H1 (cell line): Measurements from ENCODE around the gene ADAMTS17.
A peak's percentile ranks its signal among the peaks of the same experiment; 100 is the strongest.

Experiments
- HDAC6 ChIP-seq: IDR thresholded peaks from one replicate; pipeline ENCODE4 v1.7.1; 2012; ENCODE audit warnings: low read depth, mild to moderate bottlenecking, inconsistent platforms, low read length, moderate library complexity
- POLR2AphosphoS5 ChIP-seq: IDR thresholded peaks from 2 replicates; pipeline ENCODE4 v1.6.1; 2011; ENCODE audit warnings: low read depth, low read length
- RFX5 ChIP-seq: IDR thresholded peaks from 2 replicates; pipeline ENCODE4 v1.6.1; 2011; ENCODE audit warnings: low read depth, low read length, improper control_type of control experiment, borderline replicate concordance
- SIRT6 ChIP-seq: IDR thresholded peaks from one replicate; pipeline ENCODE4 v1.7.1; 2012; ENCODE audit warnings: low read length, inconsistent platforms
- SRF ChIP-seq: IDR thresholded peaks from 2 replicates; pipeline ENCODE4 v1.6.1; 2011; ENCODE audit warnings: mild to moderate bottlenecking, low read depth, low read length, moderate library complexity
- TF ChIP-seq, protein P1 (sequence below), 3 experiments: IDR thresholded peaks; 1 replicate in 2 of 3; 2 replicates in 1 of 3; pipeline versions ENCODE4 v1.5.1 to v1.6.1; 2011; ENCODE audit warnings: low read length in 3 of 3, mild to moderate bottlenecking in 3 of 3, inconsistent platforms in 2 of 3, low read depth in 1 of 3, moderate library complexity in 1 of 3; ENCODE audit not compliant: insufficient read depth in 1 of 3; ENCODE audit errors: control extremely low read depth in 1 of 3

- TF ChIP-seq HDAC6: no peak
- no peak for TF ChIP-seq POLR2AphosphoS5
- no peak for TF ChIP-seq SIRT6
- TF ChIP-seq, protein P1, sequence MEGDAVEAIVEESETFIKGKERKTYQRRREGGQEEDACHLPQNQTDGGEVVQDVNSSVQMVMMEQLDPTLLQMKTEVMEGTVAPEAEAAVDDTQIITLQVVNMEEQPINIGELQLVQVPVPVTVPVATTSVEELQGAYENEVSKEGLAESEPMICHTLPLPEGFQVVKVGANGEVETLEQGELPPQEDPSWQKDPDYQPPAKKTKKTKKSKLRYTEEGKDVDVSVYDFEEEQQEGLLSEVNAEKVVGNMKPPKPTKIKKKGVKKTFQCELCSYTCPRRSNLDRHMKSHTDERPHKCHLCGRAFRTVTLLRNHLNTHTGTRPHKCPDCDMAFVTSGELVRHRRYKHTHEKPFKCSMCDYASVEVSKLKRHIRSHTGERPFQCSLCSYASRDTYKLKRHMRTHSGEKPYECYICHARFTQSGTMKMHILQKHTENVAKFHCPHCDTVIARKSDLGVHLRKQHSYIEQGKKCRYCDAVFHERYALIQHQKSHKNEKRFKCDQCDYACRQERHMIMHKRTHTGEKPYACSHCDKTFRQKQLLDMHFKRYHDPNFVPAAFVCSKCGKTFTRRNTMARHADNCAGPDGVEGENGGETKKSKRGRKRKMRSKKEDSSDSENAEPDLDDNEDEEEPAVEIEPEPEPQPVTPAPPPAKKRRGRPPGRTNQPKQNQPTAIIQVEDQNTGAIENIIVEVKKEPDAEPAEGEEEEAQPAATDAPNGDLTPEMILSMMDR (IDR thresholded peaks at IDR 0.05; ENCODE audit: control extremely low read depth in 1 of 3, insufficient read depth in 1 of 3, low read depth in 1 of 3, low read length in 3 of 3): peak; percentile 88 to 99 (median 92)
- TF ChIP-seq SRF: no peak
- no peak for TF ChIP-seq RFX5
Measured at GRCh38 chr15:100349696-100350433, 8.1 kb upstream of the ADAMTS17 start.
